ENCODE results near the gene SPATA32. TPM values are rescaled to one million over a fixed set of nuclear protein-coding genes. Genes with fewer than 3 reads are reported as not detected.

Gene SPATA32, protein sequence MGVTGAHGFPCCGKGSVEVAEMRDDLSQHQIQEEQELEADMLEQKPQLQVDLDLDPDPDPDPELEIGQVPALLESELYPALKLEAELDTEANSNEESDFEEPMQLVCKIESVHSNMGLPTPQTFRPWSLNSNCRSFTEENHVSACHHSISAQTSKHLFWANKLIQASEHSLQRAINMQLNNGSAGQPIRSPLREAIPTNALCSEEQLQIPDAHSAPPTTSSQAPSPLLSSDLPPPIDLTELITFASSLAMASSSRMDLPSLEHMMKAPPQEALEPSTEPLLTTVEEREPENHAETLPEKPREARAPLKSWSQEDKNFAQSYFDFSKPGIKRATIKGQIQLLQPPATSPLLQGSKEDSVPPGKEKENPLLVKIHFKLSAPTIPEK
- total RNA-seq: not detected in 2 replicates

GRCh38 chr17:45261577-45262515, at the start of gene SPATA32:
TSS of gene SPATA32 (minus strand) at chr17:45262094. CDS start at chr17:45262016, 78 bp downstream.

DNA sequence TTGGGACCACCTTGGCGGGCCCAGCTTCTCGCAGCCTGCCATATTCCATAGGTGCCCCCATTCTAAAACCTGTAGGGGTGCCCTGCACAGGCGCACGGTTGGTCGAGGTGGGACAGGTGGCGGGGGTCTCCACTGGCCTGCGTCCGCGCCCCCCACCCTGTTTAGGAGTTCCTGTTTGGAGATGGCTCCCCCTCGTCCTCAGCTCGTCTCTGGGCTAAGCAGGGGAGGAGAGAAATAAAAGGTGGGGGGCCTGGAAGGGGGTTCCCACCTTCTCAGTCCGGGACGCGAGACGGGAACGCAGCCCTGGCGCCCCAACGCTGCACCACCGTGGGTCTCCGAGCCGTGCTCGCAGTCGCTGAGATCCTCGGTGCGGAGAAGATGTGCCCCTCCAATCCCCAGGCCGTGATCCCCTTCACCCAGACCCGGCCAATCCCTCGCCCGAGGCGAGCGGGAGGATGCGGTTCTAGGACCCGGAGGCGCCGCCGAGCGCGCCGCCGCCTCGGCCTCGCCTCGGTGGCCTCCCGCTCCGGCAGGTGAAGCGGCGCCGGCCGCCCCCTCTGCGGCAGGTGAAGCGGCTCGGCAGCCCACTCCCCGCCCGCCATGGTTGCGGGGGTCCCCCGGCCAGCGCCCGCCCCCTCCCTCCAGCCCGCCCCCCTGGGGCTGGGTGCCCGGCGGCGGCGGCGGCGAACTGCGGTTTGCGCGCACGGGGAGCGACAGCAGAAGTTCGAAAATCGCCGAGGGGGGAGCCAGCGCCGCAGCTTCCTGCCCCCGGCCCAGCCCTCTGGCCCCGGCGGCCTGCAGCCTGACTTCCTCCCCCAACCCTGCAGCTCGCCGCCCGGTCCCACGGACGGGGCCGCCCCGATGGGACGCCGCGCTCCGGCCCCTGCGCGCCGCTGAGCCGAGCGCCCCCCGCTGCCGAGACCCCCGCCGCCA, 40.5 kb downstream of the SPATA32 start, which contains the start of gene FMNL1:
TSS of gene FMNL1 (plus strand) at position 805 of the 933 bp plus-strand sequence. CDS start 240 bp downstream, outside the sequence.

Other genes starting within 250 kb of the SPATA32 start
- gene DCAKD, start 210.5 kb downstream of the SPATA32 start, total RNA-seq: 49.6 and 50.6 TPM in 2 replicates
- 80.3 and 89.4 TPM in 2 replicates for gene NMT1, start 200.8 kb downstream of the SPATA32 start, total RNA-seq
- gene PLCD3, start 129.6 kb downstream of the SPATA32 start, total RNA-seq: 77.5 and 133 TPM in 2 replicates
- 4.9 and 6.5 TPM in 2 replicates for gene ACBD4, start 126.4 kb downstream of the SPATA32 start, total RNA-seq
- 12.6 and 18.1 TPM in 2 replicates for gene HEXIM1, start 113.6 kb downstream of the SPATA32 start, total RNA-seq
- gene HEXIM2, start 100.2 kb downstream of the SPATA32 start, total RNA-seq: 1.9 and 7.3 TPM in 2 replicates
- gene FMNL1, start 40.2 kb downstream of the SPATA32 start, total RNA-seq: 1.2 and 3.3 TPM in 2 replicates
- gene MAP3K14, start 54.9 kb upstream of the SPATA32 start, total RNA-seq: 4.3 and 4.6 TPM in 2 replicates
- gene ARHGAP27, start 170.8 kb upstream of the SPATA32 start, total RNA-seq: 2.2 and 2.8 TPM in 2 replicates
- 17.0 and 30.8 TPM in 2 replicates for gene PLEKHM1, start 228.6 kb upstream of the SPATA32 start, total RNA-seq